GM19035 (cell line): ENCODE results near the gene CCNF.
A peak's percentile ranks its signal among the peaks of the same experiment; 100 is the strongest.

Experiments used
- ATAC-seq: cut with Tn5 transposase; IDR thresholded peaks from one replicate; pipeline ENCODE4 v1.9.1; 2021; ENCODE audit not compliant: unreplicated experiment

Gene CCNF

DNA sequence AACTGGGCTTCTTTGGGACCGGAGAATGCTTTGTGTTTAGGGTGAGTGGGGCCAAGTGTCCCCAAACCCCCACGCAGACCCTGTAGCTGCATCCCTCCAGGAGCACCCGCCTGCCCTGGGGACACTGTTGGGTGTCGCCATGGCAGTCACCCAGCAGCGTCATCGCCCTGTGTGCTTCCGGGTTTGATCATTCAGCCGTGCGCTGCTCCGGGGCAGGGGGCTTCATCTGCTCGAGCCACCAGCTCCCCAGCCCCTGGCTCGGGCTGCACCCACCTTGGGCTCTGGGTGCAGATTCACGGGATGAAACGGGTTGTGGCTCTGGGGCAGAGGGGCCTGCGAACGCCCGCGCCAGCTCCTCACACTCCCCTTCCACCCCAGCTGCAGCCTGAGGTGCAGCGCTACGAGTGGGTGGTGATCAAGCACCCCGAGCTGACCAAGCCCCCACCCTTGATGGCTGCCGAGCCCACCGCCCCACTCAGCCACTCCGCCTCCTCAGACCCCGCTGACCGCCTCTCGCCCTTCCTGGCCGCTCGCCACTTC, 70.7 kb downstream of the CCNF start:
- no peak for ATAC-seq

DNA sequence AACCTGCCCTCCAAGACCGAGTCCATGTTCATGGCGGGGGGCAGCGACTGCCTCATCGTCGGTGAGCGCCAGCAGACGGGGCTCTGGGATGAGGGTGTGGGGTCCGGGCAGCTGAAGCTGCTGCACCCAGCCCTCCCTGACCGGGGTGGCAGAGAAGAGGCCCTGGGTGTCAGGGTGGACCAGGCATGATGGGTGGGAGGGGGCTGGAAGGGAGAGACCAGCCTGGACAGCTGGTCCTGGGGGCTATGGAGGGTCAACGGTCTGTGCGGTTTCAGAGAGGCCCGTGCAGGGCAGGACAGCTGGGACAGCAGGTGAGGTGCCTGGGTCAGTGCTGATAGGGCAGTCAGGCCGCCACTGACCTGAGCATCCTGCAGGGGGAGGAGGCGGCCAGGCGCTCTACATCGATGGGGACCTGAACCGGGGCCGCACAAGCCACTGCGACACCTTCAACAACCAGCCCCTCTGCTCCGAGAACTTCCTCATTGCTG, 71.2 kb downstream of the CCNF start:
- no peak for ATAC-seq

DNA sequence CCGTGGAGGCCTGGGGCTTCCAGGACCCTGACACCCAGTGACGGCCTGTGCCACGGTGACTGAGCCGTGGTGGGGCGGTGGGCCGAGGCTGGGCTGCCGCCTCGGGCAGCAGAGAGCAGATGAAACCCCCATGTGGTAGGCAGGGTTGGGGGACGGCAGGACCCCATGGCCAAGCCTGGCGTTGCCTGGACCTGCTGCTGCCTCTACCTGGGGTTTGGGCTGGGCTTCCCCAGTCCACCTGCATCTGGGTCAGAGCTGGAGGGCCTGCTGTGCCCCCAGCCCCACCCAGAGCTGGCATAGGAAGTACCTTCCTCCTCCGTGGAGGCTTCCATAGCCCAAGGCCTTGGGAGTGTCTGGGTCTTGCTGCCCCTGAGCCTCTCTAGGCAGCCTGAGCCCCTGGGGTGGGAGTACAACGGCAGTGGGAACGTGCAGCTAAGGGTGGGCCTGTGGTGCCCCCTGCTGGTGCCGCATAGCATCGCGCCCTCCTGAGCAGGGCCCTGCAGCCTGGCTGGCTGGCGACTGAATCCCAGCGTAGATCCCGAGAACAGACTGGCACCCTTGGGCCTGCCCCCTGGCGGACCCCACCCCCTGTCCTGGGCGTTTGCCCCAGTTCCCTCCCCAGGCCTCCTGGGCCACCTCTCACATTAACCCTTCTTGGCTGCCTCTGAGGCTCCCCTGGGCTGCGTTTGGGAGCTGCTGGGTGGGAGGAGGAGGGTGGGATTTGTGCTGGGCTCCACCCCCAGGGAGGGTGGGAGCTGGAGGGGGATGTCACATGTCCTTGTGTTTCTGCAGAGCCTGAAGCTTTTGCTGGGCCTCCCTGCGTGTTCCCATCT, 71.9 kb downstream of the CCNF start:
- no peak for ATAC-seq

DNA sequence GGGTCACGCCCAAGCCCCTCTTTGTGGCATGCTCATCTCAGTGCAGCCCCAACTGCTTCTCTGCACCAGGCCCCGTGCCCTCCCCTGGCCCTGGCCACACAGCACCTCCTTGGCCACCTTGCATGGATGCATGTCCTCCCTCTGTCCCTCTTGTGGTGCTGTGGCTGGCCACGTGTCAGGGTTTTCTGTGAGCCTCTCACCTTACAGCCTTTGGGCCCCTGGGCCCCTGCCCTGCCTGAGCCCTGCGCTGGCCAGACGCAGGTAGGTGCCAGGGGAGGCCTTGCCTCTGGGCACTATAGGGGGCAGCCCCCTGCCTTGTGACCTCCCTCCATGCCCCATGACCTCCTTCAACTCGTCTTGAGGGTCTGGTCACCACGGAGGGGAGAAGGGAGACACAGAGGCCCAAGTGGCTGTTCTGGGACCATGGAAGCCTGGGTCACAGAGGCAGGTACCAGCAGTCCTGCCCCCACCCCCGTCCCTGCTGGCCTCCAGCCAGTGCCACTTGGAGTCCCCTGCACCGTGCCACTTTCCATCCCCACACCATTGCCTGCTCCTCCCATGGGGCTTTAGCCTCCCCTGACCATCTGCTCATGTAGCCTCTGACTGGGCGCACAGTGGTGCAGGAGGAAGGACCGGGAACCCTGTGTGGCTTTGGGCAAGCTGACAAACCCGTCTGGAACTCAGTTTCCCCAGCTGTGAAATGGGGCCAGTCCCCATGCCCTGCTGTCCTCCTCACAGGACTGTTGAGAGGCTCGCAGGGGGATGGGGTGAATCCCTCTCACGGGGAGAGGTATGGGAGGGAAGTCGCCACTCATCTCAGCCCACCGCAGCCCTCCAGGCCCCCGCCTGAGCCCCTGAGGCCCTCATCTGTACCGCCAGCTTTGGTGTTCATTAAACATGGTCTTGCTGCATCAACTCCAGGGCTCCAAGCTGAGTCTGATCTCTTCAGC, 73.0 kb downstream of the CCNF start:
- no peak for ATAC-seq

DNA sequence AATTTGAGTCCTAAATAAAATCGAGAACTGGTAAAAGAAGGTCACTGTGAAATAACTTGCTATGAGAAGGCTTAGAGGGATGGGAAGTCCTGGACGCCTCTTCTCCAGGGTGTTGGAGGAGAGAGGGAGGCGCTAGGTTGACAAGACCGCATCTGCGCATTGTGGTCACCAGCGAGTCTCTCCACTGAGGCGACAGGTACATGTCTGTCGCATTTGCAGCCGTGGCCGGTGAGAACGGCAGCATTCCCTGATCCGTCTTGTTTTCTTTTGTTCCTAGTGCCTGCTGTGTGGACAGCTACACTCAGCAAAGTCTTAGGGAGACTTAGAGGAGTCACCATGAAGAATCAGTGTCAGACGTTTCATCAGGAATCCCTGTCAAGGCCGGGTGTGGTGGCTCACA, 76.4 kb downstream of the CCNF start:
- no peak for ATAC-seq

DNA sequence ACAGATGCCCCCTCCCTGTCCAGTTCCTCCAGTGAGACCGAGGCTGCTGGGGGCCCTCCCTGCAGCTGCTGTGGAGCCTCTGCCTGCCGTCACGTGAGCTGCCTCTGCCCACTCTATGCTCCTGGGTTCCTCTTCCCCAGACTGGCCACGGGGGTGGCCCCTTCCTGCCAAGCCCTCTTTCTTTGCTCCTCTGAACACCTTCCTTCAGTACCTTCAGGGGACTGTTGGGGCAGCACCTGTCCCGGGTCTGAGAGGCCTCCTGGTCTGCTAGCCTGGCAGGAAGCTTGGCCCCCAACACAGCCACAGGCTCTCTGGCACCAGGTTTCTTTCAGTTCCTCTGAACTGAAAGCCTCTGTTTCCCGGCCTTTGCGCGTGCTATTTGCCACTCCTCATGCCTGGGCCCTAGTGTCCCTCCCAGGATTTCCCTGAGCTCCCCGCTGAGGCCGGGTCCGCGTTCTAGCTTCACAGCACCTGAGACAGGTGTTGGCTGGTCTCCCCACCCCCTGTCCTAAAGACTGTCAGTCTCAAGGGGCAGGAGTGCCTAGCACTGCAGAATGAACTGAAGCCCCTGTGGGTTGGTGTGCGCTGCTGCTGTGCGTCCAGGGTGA, 77.9 kb downstream of the CCNF start:
- peak; percentile 54 for ATAC-seq

DNA sequence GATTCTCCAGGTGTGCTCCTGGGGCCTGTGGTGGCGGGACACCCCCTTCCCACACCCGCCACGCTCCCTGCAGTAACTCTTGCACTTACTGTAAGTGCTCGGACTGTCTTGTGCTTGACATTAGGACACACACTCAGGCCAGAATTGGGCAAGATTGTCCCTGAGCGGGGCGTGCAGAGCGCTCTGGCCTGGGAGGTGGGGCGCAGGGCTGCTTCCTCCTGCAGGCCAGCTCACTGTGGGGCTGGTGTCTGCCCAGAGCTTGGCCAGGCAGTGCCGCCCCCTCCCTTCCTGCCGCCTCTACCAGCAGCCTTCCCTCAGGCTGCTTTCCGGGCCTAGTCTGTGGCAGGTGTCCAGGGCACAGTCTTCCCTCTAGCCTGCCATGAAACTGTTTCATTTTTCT, 78.4 kb downstream of the CCNF start:
- peak; percentile 17 for ATAC-seq
